KMS-11 (cell line): ENCODE data around the gene PHF12.

ENCODE experiments used
- H2AFZ ChIP-seq: fragments of 200-600 bp; sonication (generic); 2 replicates; pipeline ENCODE4 v1.6.1; 2016; ENCODE audit warnings: antibody characterized with exemption, mixed run types, low read depth
- H3K27ac ChIP-seq: fragments of 200-600 bp; sonication (generic); 2 replicates; pipeline ENCODE4 v1.6.1; 2016; ENCODE audit warnings: mild to moderate bottlenecking, mixed run types
- H3K27me3 ChIP-seq: fragments of 200-600 bp; sonication (generic); 2 replicates; pipeline ENCODE4 v1.6.1; 2017; ENCODE audit warnings: mild to moderate bottlenecking, low read depth, mixed run types, moderate library complexity; ENCODE audit not compliant: insufficient read depth
- H3K36me3 ChIP-seq: fragments of 200-600 bp; sonication (generic); 2 replicates; pipeline ENCODE4 v1.6.1; 2017; ENCODE audit warnings: mild to moderate bottlenecking, mixed run types; ENCODE audit not compliant: insufficient read depth
- H3K4me1 ChIP-seq: fragments of 200-600 bp; sonication (generic); 2 replicates; pipeline ENCODE4 v1.6.1; 2016; ENCODE audit warnings: mild to moderate bottlenecking, low read depth, mixed run types; ENCODE audit not compliant: poor library complexity, severe bottlenecking
- H3K4me2 ChIP-seq: fragments of 200-600 bp; sonication (generic); 2 replicates; pipeline ENCODE4 v1.7.0; 2016; ENCODE audit warnings: mild to moderate bottlenecking, mixed run types
- H3K4me3 ChIP-seq: fragments of 200-600 bp; sonication (generic); IDR thresholded peaks from 2 replicates; pipeline ENCODE4 v1.6.1; 2017; ENCODE audit warnings: low read depth, low read length, mixed read lengths; ENCODE audit not compliant: insufficient read depth
- H3K79me2 ChIP-seq: fragments of 200-600 bp; sonication (generic); 2 replicates; pipeline ENCODE4 v1.6.1; 2016; ENCODE audit warnings: low read depth, mixed run types; ENCODE audit not compliant: insufficient read depth
- H3K9ac ChIP-seq: fragments of 200-600 bp; sonication (generic); 2 replicates; pipeline ENCODE4 v1.6.1; 2016; ENCODE audit warnings: mild to moderate bottlenecking, mixed run types
- H4K20me1 ChIP-seq: fragments of 200-600 bp; sonication (generic); 2 replicates; pipeline ENCODE4 v1.6.1; 2016; ENCODE audit warnings: mild to moderate bottlenecking, mixed run types; ENCODE audit not compliant: insufficient read depth
- TF ChIP-seq, protein P1 (sequence below): fragments of 200-600 bp; sonication (generic); conservative IDR thresholded peaks from 2 replicates; pipeline ENCODE4 v1.6.1; 2017; ENCODE audit warnings: low read depth, mild to moderate bottlenecking, antibody characterized with exemption, low read length, moderate library complexity, mixed read lengths

PHF12 gene

DNA sequence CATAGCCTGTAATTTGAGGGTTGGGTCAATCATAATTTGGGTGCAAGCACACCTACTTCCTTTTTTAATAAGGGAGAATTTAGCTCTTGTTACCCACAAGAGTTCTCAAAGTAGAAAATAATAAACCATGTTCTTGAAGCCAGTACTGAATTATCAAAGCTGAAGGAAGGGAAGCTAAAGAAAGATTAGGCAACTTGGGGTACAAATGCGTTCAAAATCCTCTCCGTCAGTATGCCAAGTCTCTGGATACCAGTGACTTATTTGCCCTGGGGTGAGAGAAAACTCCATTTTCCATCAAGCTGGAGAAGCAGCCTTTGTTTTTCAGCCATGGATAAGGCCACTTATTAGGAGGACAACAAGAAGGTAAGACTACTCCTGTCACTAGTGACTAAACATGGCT is 25.0 kb downstream of the PHF12 start:
- Histone ChIP-seq H3K27me3 (no peaks in the 10 kb centered on the region), H3K4me2 (peak overlapping the region; percentile 54; the same call in 1 of the 2 replicates), H3K36me3 (peaks cover 8% of the 10 kb centered on the region; the same call in 1 of the 2 replicates), H2AFZ (no peak overlapping the region), H3K9ac (no peak overlapping the region), H4K20me1 (no peaks in the 10 kb centered on the region; the same call in 1 of the 2 replicates), H3K4me3 (no peak overlapping the region), H3K4me1 (peaks cover 62% of the 10 kb centered on the region), H3K27ac (peak overlapping the region; percentile 12; the same call in 1 of the 2 replicates), H3K79me2 (peaks cover 63% of the 10 kb centered on the region; the same call in 1 of the 2 replicates)
- TF ChIP-seq, protein P1, sequence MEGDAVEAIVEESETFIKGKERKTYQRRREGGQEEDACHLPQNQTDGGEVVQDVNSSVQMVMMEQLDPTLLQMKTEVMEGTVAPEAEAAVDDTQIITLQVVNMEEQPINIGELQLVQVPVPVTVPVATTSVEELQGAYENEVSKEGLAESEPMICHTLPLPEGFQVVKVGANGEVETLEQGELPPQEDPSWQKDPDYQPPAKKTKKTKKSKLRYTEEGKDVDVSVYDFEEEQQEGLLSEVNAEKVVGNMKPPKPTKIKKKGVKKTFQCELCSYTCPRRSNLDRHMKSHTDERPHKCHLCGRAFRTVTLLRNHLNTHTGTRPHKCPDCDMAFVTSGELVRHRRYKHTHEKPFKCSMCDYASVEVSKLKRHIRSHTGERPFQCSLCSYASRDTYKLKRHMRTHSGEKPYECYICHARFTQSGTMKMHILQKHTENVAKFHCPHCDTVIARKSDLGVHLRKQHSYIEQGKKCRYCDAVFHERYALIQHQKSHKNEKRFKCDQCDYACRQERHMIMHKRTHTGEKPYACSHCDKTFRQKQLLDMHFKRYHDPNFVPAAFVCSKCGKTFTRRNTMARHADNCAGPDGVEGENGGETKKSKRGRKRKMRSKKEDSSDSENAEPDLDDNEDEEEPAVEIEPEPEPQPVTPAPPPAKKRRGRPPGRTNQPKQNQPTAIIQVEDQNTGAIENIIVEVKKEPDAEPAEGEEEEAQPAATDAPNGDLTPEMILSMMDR: no peak

DNA sequence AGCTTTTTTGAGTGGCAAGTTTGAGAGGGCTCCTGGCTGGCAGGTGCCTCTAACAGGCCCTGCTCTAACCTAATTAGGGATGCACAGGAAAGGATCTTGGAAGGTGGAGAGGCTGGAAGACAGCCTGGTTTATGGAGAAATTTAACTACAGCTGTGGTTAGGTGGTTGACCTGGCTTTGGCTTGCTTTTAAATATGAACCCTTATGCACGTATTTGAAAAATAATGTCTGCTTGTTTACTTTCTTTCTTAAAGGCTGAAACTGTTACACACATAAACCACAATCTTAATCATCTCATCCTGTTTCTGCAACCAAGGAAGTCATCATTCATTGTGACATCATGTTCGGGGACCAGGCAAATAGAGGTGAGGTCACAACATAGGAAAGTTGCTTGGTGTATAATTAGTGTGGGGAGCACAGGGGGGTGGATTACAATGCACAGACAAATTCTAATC is 25.4 kb downstream of the PHF12 start:
- peaks cover 12% of the 10 kb centered on the region; the same call in 1 of the 2 replicates for H3K36me3 ChIP-seq
- H3K27ac ChIP-seq: peak overlapping the region; percentile 1; the same call in 1 of the 2 replicates
- no peak overlapping the region for H3K9ac ChIP-seq
- H3K4me3 ChIP-seq: no peak overlapping the region
- H3K79me2 ChIP-seq: peaks cover 59% of the 10 kb centered on the region; the same call in 1 of the 2 replicates
- H3K27me3 ChIP-seq: no peaks in the 10 kb centered on the region
- H4K20me1 ChIP-seq: no peaks in the 10 kb centered on the region; the same call in 1 of the 2 replicates
- peaks cover 61% of the 10 kb centered on the region for H3K4me1 ChIP-seq
- no peak overlapping the region for H2AFZ ChIP-seq
- TF ChIP-seq, protein P1: no peak
- peak overlapping the region; percentile 54; the same call in 1 of the 2 replicates for H3K4me2 ChIP-seq

DNA sequence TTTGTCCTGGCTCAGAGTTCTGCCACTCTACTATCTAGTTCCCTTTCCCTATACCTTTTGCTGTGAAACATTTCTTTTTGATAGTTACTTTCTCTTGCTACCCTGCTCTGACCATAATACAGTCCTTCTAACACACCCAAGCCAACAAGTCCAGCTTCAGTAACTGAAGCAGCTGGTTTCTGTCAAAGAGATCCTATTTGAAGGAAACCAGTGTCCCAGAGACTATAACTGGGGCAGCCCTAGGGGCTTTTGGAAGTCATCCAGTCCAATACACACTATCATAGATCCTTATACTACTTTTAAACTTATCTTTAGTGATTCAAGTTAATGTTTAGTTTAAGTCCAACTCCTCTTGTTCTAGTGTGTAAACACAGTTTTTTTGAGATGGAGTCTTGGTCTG is 31.1 kb downstream of the PHF12 start:
- H3K4me3 ChIP-seq: no peak overlapping the region
- no peak overlapping the region for H3K4me2 ChIP-seq
- H2AFZ ChIP-seq: no peak overlapping the region
- peaks cover 9% of the 10 kb centered on the region; the same call in 1 of the 2 replicates for H3K79me2 ChIP-seq
- H3K27me3 ChIP-seq: no peaks in the 10 kb centered on the region
- H3K9ac ChIP-seq: no peak overlapping the region
- peaks cover 5% of the 10 kb centered on the region; the same call in 1 of the 2 replicates for H4K20me1 ChIP-seq
- H3K27ac ChIP-seq: no peak overlapping the region
- H3K4me1 ChIP-seq: peaks cover 12% of the 10 kb centered on the region
- peaks cover 29% of the 10 kb centered on the region; the same call in 1 of the 2 replicates for H3K36me3 ChIP-seq
- TF ChIP-seq, protein P1: no peak

DNA sequence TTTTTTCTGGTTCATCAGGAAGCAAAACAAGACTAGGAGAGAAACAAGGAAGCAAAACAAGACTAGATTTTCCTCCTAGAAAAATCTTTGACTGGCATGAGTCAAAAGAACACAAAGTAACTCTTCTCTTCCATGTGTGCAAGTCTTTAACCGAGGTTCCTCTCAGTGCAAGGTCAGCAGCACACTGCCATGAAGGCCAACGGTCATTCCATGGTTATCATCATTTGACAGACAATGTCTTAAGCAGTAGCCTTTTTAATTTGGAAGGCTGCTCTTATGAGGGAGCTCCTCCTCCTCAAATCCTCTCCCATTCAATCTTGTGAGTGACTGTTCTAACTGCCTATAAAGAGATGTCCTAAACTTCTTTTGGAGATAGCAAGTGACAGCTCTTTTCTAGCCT is 33.0 kb downstream of the PHF12 start:
- no peaks in the 10 kb centered on the region for H3K27me3 ChIP-seq
- no peaks in the 10 kb centered on the region for H3K79me2 ChIP-seq
- H2AFZ ChIP-seq: no peak overlapping the region
- TF ChIP-seq, protein P1: no peak
- peaks cover 8% of the 10 kb centered on the region for H3K4me1 ChIP-seq
- H3K27ac ChIP-seq: no peak overlapping the region
- H3K4me2 ChIP-seq: no peak overlapping the region
- no peak overlapping the region for H3K4me3 ChIP-seq
- peaks cover 5% of the 10 kb centered on the region; the same call in 1 of the 2 replicates for H4K20me1 ChIP-seq
- H3K36me3 ChIP-seq: peaks cover 33% of the 10 kb centered on the region; the same call in 1 of the 2 replicates
- no peak overlapping the region for H3K9ac ChIP-seq
